ENCODE data around the gene SLC44A3.

- TF ChIP-seq ZNF561 (tag by site-specific recombination; IDR thresholded peaks at IDR 0.05; ENCODE audit: borderline replicate concordance) (no peak), PRDM10 (tag by site-specific recombination; IDR thresholded peaks at IDR 0.05) (no peak), ZNF274 (IDR thresholded peaks at IDR 0.05; ENCODE audit: low read length) (no peak), ZNF274 (tag by site-specific recombination; IDR thresholded peaks at IDR 0.05; ENCODE audit: borderline replicate concordance) (no peak), ZNF280D (tag by site-specific recombination; IDR thresholded peaks at IDR 0.05) (no peak)
- TF ChIP-seq, protein P1, sequence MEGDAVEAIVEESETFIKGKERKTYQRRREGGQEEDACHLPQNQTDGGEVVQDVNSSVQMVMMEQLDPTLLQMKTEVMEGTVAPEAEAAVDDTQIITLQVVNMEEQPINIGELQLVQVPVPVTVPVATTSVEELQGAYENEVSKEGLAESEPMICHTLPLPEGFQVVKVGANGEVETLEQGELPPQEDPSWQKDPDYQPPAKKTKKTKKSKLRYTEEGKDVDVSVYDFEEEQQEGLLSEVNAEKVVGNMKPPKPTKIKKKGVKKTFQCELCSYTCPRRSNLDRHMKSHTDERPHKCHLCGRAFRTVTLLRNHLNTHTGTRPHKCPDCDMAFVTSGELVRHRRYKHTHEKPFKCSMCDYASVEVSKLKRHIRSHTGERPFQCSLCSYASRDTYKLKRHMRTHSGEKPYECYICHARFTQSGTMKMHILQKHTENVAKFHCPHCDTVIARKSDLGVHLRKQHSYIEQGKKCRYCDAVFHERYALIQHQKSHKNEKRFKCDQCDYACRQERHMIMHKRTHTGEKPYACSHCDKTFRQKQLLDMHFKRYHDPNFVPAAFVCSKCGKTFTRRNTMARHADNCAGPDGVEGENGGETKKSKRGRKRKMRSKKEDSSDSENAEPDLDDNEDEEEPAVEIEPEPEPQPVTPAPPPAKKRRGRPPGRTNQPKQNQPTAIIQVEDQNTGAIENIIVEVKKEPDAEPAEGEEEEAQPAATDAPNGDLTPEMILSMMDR (tag by site-specific recombination; IDR thresholded peaks at IDR 0.05), result no peak
Observed at GRCh38 chr1:94865360-94865759, 45.2 kb downstream of the SLC44A3 start.
